NCI-H526 (cell line): ENCODE measurements around the gene MDP1.
"Not testable (repeated sequence)": the region's sequence is repeated elsewhere in the genome, so short reads cannot be mapped to it uniquely, and the experiment has no call there.

Experiments
- DNase-seq, 2 experiments: peaks; one replicate each; lab custom pipeline; 2025; lab: John Stamatoyannopoulos, UW

The MDP1 gene

DNA sequence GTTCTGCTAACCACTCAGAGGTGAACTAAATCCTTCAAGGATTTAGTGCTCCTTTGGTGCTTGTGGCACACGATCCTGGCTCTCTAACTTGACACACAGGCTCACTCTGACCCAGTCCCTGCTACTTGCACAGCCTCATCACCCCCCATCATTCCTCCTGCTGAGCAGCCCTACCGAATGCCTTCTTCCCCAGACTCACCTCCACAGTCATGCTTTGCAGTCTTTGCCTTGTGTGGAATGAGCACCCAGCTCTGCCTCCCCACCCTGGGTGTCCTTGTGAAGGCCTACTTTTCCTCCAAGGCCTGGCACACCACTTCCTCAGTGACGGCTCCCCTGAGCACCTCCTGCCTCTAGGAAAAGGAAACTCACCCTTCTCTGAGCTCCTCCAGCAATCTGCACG, 34.5 kb upstream of the MDP1 start:
- no peak for DNase-seq

DNA sequence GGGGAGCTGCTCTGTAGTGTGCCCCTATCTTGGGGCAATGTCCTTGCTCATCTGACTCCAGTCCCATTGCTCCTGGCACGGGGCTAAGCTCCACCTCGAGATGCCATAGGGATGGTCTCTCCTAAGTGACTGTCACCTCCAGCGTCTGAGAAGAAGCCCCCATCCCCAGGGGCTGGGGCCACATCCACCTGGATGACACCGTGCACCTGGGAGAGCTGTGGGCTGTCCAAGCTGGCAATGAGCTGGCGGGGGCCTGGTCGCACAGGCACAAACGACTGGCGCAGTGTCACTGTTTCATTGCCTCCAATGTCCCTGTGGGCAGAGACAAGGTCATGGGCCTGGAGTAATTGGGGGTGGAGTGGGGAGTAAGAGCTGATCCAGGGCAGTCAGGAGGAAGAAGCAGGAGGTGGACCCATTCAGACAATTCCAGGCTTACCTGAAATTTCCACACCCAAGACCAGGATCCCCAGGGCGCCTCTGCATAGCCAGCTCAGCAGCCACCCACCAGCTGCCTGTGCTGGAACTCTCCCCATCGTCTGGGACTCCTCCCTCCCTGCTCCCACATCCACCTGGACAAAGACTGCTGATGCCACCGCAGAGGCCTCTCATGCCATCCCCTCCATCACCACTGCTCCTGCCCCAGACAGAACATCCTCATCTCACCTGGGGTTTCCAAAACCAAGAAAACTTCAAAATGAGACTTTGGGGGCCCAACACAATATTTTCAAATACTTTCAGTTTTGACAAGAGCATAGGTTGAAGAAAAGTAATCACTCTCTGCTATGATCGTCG, 33.6 kb upstream of the MDP1 start:
- no peak for DNase-seq

DNA sequence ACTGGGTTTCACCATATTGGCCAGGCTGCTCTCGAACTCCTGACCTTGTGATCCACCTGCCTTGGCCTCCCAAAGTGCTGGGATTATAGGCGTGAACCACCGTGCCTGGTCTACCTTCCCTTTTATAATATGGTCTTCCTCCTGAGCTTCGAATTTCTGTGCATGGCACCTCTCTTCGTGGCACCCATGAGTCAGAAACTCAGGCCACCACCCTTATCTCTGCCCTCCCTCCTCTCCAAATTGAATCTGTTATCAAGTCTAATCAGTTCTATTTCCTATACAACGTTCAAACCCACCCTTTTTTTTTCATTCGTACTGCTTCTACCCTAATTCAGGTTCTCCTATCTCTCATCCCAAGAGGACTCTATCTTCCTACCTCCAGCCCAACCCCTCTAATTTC, 31.6 kb upstream of the MDP1 start:
- DNase-seq, result no peak

DNA sequence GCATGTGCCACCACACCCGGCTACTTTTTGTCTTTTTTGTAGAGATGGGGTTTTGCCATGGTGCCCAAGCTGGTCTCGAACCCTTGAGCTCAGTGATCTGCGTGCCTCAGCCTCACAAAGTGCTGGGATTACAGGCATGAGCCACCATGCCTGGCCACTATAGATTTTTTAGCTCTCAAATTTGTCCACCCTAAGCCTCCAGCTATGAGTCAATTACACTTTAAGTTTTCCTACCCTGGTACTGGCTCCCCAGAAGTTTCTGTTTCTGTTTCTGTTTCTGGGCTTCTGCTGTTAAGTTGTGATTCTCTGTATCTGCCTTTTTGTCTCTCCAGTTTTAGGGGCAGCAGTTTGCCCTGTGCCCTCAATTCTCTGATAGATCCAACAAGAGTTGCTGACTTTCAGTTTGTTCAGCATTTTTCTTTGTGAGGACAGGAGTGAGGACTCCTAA, 30.9 kb upstream of the MDP1 start:
- no peak for DNase-seq

DNA sequence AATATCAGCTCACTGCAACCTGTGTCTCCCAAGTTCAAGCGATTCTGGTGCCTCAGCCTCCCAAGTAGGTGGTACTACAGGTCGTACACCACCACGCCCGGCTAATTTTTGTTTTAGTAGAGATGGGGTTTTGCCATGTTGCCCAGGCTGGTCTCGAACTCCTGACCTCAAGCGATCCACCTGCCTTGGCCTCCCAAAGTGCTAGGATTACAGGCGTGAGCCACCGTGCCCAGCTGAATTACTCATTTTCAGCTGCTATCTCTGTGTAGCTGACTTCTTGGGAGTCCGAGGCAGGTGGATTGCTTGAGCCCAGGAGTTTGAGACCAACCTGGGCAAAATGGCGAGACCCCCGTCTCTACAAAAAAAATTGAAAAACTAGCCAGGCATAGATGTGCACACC, 29.5 kb upstream of the MDP1 start:
- not testable (repeated sequence) for DNase-seq

DNA sequence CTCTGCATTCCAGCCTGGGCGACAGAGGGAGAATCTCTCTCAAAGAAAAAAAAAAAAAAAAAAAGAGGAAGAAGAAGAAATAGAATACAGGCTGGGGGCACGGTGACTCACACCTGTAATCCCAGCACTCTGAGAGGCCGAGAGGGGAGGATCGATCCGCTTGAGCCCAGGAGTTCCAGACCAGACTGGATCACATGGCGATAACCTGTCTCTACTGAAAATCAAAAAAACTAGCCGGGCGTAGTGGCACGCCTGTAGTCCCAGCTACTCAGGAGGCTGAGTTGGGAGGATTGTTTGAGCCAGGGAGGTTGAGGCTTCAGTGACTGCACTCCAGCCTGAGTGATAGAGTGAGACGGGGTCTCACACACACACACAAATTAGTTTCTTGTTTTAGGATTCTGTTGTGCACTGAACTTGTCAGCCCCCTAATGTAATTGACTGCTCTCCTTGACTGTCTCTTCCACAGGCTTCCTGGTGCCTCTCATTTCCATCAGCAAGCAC, 27.5 kb upstream of the MDP1 start:
- peak in 1 of 2 experiments; percentile 17 for DNase-seq

DNA sequence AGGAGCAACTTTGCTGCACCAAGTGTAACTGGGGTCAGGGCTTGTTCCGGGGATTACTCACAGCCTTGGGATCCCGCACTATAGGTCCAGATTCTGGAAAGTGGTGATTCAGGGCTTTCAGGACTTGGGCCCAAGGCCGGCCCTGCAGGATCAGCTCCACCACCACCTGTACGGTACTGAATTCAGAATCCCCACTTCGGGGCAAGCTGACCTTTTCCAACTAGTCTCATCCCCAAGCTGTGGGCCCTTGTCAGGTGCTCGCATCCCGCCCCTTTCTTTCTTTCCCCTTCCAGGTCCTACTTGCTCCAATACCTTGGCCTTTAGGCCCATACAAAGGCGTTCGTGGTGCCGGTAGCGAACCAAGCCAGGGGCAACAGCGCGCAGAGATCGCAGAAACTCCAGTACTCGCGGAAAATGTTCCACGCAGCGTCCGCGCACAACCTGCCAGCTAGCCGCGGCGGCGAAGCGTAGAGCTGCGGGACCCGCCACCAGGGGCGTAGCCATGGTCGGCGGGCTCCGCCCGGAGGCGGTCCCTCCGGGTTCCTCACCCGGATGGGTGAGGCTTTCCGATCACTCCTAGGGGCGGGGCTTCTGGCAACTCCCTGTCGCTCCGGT, 26.1 kb upstream of the MDP1 start:
- peak; percentile 91 to 97 for DNase-seq

DNA sequence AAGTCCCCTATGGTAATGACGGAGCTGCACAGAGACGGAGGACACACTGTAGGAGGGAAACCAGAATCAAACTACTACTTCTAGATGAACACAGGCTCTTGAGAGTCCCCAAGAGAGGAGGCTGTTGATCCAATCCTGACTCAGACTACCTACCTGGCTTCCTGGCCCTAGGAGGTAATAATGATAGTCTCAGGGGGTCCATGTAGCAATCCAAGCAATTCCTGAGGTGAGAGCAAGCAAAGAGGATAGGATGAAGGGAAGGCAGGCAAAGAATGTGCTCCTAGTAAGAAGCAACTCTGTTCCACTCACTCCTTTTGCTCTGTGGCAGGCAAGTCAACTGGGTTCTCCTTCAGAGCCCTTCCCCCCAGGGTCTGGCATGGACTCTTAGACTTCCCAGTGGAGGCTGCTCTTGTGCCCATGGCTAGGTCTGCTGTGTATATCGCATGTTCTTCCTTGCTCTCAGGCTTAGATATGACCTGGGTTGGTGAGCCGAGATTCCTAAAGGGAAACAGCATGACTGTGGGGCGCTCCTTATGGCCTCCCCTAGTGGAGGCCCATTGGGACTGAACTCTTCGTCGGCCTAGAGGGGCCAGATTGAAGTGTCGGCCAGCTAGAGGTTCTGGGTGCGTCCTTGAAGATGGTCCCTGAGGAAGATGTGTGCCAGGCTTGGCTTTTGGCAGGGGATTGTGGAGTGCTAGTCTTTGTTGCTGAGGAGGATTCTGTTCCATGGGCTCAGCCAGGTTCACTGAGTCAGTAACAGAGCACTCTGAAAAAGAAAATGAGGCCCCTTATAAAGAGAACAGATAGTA, 24.4 kb upstream of the MDP1 start:
- DNase-seq, result no peak

DNA sequence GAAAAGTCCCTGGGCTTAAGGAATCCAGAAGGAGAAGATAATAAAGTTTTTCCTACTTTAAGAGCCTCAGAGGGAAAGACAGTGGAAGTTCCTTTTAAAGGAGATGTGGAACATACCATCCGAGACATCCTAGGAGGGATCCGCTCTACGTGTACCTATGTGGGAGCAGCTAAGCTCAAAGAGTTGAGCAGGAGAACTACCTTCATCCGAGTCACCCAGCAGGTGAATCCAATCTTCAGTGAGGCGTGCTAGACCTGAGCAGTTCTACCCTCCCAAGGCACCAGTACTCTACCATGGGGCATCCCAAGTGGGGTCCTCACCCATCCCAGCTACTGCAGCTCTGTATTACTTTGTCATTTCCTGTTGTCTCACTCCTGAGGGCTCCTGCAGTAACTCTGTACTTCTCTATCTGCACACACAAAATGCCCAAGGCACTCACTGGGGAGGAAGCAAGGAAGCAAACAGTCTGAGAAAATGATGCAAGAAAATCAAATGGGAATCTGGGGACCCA, 22.7 kb upstream of the MDP1 start:
- DNase-seq, result no peak

DNA sequence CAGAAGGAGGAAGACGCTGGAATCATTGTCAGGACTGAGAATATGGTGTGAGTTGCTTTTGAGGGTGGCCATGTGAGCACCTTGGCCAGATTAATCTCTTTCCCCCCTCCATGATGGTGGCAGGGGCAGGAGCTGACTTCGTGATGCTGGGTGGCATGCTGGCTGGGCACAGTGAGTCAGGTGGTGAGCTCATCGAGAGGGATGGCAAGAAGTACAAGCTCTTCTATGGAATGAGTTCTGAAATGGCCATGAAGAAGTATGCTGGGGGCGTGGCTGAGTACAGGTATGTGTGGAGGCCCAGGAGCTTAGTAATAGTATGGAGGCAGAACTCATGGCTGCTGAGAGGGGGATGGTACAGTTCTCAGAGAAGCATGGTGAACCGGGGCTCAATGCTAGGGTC, 22.3 kb upstream of the MDP1 start:
- no peak for DNase-seq

DNA sequence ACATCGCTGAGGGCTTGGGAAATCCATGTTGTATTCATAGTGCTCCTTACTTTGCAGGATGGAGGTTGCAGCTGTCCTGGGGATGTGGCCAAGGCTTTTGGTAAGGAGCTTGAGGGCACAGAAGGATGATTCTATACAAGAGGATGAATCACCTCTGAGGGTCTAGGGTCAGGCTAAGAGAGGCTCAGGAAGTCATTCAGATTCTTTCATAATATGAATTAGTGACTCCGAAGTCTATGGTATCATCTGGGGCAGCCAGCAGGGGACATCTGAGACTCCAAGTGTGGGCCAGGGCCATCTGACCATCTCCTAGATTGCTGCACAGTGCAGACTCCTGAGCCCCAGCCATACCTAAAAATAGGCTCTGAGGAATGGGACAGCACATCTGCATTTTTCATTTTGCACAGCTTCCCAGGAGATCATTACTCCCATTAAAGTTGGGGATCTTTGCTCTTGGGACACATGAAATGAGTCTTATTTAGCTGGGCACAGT, 21.6 kb upstream of the MDP1 start:
- no peak for DNase-seq

DNA sequence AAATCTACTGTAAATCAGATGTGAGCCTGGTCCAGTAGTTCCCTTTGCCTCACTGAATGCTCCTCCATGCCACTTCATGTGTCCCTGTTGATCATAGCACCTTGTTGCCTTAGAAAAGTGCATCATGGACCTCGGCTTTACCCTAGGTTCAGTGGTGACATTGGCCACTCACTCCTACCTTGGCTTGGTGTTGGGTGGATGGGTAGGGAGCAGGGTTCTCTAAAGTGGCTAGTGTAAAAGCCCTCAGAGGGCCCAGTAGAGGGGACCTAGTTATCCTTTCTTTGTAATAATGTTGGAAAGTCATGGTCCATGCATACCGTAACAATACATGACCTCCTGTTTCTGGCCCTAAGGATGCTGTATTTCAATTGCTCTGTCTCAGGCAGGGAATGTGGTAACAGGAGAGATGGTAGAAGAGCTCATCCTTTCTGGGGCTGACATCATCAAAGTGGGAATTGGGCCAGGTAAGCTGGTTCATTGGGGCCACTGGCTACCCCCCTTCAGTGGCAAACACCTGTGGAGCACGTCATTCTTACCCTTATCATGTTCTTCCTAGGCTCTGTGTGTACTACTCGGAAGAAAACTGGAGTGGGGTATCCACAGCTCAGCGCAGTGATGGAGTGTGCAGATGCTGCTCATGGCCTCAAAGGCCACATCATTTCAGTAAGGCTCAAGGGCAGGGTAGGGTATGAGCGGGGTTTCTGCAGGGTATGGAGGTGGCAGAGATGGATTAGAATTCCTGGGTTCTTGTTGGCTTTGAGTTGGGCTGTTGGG, 21.0 kb upstream of the MDP1 start:
- no peak for DNase-seq

DNA sequence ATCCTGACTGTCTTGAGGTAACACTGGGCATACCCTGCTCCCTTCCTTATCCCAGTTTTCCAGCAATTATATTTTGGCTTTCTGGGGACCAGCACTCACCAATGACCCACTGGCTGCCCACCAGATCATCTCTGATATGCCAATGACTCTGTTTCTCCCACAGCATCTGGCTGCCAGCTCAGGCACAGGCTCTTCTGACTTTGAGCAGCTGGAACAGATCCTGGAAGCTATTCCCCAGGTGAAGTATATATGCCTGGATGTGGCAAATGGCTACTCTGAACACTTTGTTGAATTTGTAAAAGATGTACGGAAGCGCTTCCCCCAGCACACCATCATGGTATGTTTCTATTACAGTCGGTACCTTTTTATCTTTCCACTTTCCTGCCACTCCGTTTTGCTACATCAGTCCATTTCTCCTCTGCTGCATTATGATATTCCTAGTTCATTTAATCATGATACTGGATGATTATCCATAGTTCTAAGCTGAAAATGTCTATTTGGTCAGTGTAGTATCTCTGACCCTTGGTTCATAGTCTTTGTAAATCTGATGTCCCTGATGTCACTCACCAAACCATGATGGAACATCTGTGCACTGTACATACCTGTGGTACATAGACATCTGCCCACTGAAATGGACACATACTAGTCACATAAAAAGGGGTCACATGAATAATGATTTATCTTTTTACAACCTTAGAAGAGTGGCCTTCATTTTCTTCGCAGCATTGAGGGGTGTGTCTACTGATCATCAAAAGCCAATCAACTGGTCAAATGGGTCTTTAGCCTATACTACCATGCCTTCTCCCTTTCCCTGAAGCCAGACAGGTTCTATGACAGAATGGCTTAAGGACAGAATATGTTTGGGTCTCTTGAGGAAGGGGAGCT, 20.2 kb upstream of the MDP1 start:
- DNase-seq, result no peak

DNA sequence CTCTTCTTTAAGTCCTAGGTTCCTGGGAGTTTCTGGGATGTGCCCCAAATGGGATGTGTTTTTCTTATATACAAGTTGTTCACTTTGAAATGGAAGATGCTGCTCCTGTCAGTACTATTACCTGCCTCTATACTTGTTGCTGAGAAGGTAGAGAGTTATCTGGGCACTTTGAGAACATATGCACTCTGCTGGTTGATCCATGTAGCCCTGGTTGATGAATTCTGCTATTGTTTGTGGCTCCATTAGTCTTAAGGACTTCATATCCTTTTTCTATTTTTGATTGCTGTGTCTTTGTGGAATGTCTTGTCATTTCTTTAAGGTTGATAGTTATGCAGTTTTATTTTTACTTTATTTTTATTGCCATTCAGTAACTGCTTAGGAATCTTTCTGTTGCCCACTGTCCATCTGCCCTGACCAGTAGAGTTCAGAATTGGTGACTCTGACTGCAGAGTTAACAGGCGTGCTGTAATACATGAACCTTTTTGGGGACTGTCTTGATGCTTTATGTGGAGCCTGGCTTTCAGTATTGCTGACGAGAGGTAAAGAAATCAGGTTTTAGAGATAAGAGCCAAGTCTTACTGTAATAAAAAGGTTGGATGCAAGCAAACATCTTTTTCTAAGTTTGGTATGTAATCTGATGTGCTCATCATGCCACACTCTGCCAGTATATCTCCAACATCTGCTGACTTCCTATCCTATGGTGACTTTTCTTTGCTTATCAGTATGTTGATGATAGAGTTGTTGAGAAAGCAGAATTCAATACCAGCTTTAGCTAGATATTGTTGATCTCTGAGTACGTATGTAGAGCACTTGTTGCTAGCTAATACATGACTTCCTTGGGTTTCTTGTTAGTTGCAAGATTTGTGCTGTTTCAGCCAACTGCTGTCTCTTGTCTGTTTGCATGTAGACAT, 18.5 kb upstream of the MDP1 start:
- DNase-seq, result no peak

DNA sequence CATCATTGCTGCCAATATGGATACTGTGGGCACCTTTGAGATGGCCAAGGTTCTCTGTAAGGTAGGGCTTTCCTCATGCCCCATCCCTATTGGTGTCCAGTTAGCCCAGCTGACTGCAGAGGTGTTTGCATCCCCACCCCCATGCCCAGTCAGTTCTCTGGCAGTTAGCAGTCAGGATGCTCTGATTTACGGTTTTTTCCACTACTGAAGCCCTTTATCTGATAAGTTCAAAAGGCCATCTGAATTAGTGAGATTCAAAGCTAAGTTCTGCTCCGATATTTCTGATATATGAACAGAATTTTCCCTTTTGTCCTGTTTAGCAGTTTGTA, 17.6 kb upstream of the MDP1 start:
- DNase-seq, result peak in 1 of 2 experiments; percentile 9

DNA sequence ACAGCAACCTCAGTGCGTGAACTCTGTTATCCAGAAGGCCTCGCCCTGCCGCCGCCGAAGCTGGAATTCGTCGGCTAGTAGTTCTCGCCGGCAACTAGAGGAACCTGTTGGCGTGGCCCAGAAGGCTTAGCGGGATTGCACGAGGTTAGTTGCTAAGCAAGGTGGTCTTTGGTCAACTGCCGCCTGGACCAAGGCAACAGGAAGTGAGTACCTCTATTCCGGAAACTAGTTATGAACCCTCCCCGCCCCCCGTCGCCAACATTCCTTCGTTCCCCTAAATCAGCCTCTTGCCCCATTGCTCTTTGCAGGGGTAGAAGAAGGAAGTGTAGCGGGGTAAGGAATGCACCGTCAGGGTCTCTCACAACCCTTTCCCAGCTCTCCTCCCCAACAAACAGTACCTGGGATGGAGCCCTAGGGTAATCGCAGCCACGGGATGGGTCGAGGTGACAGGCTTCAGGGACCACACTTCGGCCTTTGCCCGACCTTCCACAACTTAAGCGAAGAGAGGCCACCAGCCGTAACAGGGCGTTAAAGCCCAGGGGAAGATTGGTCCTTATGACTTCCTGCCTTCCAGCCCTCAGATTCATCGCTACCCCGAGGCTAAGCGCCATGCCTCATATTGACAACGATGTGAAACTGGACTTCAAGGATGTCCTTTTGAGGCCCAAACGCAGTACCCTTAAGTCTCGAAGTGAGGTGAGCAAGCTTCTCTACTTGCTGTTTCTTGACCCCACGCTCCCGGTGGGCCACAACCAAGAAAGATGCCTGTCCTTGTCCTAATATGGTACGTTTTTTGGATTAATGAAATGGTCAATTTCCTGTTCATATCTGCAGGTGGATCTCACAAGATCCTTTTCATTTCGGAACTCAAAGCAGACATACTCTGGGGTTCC, 17.0 kb upstream of the MDP1 start, which contains the start of gene GMPR2:
Gene GMPR2 (plus strand): TSS at position 285 of the 893 bp plus-strand sequence. CDS start 325 bp downstream, at position 610.
- DNase-seq, result no peak

DNA sequence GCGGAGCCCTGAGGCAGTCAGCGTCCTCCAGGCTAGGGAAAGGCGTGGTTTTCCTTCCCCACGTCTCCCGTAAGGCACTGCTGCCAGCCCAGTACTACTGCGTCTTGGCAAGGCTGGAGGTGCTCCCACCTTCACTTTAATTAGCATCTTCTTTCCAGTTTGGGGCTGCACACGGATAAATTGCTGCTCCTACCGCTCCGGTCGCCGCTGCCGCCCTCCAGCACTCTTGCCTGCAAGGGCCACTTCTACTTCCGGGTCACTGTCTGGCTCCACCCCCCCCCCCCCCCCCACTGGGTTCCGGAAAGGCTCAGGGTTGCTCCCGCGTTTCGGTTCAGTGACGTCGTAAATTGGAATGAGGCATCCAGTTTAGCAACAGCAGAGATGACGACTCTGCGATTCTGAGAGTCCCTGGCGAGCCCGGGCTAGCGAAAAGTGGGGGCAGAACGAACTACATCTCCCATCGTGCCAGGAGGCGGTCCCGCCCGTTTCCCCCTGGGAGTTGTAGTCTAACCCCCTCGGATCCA, 16.3 kb upstream of the MDP1 start, which contains the start of gene NEDD8:
Gene NEDD8 (minus strand): TSS at position 247 of the 524 bp plus-strand sequence. CDS start 100 bp downstream, at position 147.
- peak; percentile 89 to 95 for DNase-seq
